ENCODE data around the gene STIP1. TPM values are rescaled to one million over a fixed set of nuclear protein-coding genes. Genes with fewer than 3 reads are reported as not detected.
"Not testable (repeated sequence)": the region's sequence is repeated elsewhere in the genome, so short reads cannot be mapped to it uniquely, and the experiment has no call there.

Gene STIP1
- total and polyA plus RNA-seq, 10 of the 15 experiments (the other 5 are each of a cell fraction or from before 2014, with no cell fraction given), result 25.2 to 291 (median 191) TPM

- 0% methylated on average over 19 of the region's 43 CpGs for WGBS (ENCODE audit: insufficient coverage, insufficient replicate concordance, low lambda C conversion rate, missing lambda C conversion rate)
- DNase-seq (ENCODE audit: low read depth, low spot score); H3K4me2 ChIP-seq (ENCODE audit: control insufficient read depth, insufficient read depth); H2AFZ ChIP-seq (ENCODE audit: control insufficient read depth, low read depth, low read length); intact Hi-C loops (cut with micrococcal nuclease; ENCODE audit: unreplicated experiment); H3K9me3 ChIP-seq (replicated peaks; ENCODE audit: control insufficient read depth, insufficient read depth, low read length); H3K27ac ChIP-seq (ENCODE audit: control insufficient read depth, insufficient read depth); ATAC-seq; FAIRE-seq; H3K9ac ChIP-seq (ENCODE audit: control insufficient read depth, insufficient read depth, low read length); H3K27me3 ChIP-seq (replicated peaks in 1 of 2; ENCODE audit: control insufficient read depth in 2 of 2, insufficient read depth in 2 of 2, low read length in 1 of 2); H4K20me1 ChIP-seq (ENCODE audit: control insufficient read depth, insufficient read depth): not testable (repeated sequence)
- POLR2A ChIA-PET, result interaction anchor here (1.5 to 7.4 kb wide), 7 partner anchors 13 to 58 kb away, joined by 4 to 82 read pairs (median 11); partner anchors contain the start of genes BAD, DNAJC4, FERMT3 and GPR137
- peak; percentile 13; the same call in 1 of the 2 replicates for TF ChIP-seq LARP7 (IDR thresholded peaks at IDR 0.05)
- TF ChIP-seq SMARCA5 (IDR thresholded peaks at IDR 0.05), result peak; percentile 93
- TF ChIP-seq YY1 (IDR thresholded peaks at IDR 0.05; ENCODE audit: low read depth, low read length), result peak; percentile 84
- peak; percentile 43; the same call in 1 of the 2 replicates for TF ChIP-seq NR2C1 (IDR thresholded peaks at IDR 0.05)
- TF ChIP-seq BHLHE40 (IDR thresholded peaks at IDR 0.05; ENCODE audit: borderline replicate concordance in 1 of 2, low read depth in 2 of 2, low read length in 1 of 2), result peak in 1 of 2 experiments; percentile 91; a peak in 2 of 4 replicates
- TF ChIP-seq GATAD2B (conservative IDR thresholded peaks at IDR 0.05; ENCODE audit: low read depth), result 0 out of 2 replicates have a peak, but pooled peaks have one; percentile 20
- TF ChIP-seq NKRF (conservative IDR thresholded peaks at IDR 0.05), result 0 out of 2 replicates have a peak, but pooled peaks have one; percentile 77
- RAD21 ChIA-PET (ENCODE audit: unreplicated experiment), result interaction anchor here (1.2 to 8.6 kb wide), 4 partner anchors 9 to 58 kb away, joined by 3 to 104 read pairs (median 10); partner anchors contain the start of gene FERMT3
- peaks cover 0 to 10% of the 10 kb centered on the region in 2 experiments; a peak in 2 of 4 replicates for H3K36me3 ChIP-seq (ENCODE audit: control insufficient read depth in 2 of 2, insufficient read depth in 2 of 2, low read length in 1 of 2)
- H3K79me2 ChIP-seq (ENCODE audit: control insufficient read depth, insufficient read depth, low read length), result peaks cover 37% of the 10 kb centered on the region
- TSS peak; percentile 82 for BruUV-seq (replicated peaks)
- in situ Hi-C loops (cut with MboI), result loop anchor here (25.0 kb wide), 1 partner anchor 1616 kb away; the partner anchor contains the start of genes CFL1, EFEMP2 and MUS81
- peak overlapping the region; percentile 91 for H3K4me3 ChIP-seq
- SMC1A ChIA-PET (ENCODE audit: uncharacterized antibody, unreplicated experiment), result interaction anchor here (1.0 to 2.0 kb wide), 4 partner anchors 11 to 42 kb away, joined by 3 to 7 read pairs (median 4); partner anchors contain the start of gene FERMT3
- peaks cover 15% of the 10 kb centered on the region for H3K4me1 ChIP-seq (ENCODE audit: control insufficient read depth, insufficient read depth, low read length)
- CTCF ChIA-PET, result interaction anchor here (0.8 to 6.2 kb wide), 6 partner anchors 20 to 58 kb away, joined by 3 to 66 read pairs (median 4); partner anchors contain the start of genes CATSPERZ, FERMT3, NUDT22 and TRPT1
These were observed 60.6 kb downstream of the STIP1 start for GRCh38 chr11:64246621-64246870.

All from GM12878 (cell line).